RWPE2 (cell line): ENCODE results near the gene HEYL.

Source experiments
- ATAC-seq: fragments of 200-7000 bp; cut with Tn5 transposase; 3 replicates; pipeline ENCODE4 v1.9.1; 2021; ENCODE audit warnings: low read depth
- DNase-seq: peaks from one replicate; pipeline ENCODE4 v3.0.0-alpha.2; 2020; ENCODE audit warnings: low spot score
- H3K27ac ChIP-seq: fragments of 450-650 bp; 2 replicates; pipeline ENCODE4 v1.5.1; 2017; ENCODE audit warnings: mild to moderate bottlenecking; ENCODE audit not compliant: poor library complexity, severe bottlenecking
- H3K27me3 ChIP-seq: fragments of 250-450 bp; sonication (Bioruptor Pico); 2 replicates; pipeline ENCODE4 v1.5.1; 2021; ENCODE audit warnings: mild to moderate bottlenecking, moderate library complexity; ENCODE audit not compliant: insufficient read depth, poor library complexity, severe bottlenecking
- H3K36me3 ChIP-seq: fragments of 250-450 bp; sonication (Bioruptor Pico); 2 replicates; pipeline ENCODE4 v1.5.1; 2020; ENCODE audit warnings: low read depth, mild to moderate bottlenecking, moderate library complexity
- H3K4me1 ChIP-seq: fragments of 250-450 bp; sonication (Bioruptor Pico); 2 replicates; pipeline ENCODE4 v1.5.1; 2021; ENCODE audit warnings: mild to moderate bottlenecking, moderate library complexity; ENCODE audit not compliant: insufficient read depth, poor library complexity, severe bottlenecking
- H3K4me3 ChIP-seq: fragments of 250-450 bp; sonication (Bioruptor Pico); 2 replicates; pipeline ENCODE4 v1.5.1; 2021; ENCODE audit warnings: mild to moderate bottlenecking, moderate library complexity; ENCODE audit not compliant: severe bottlenecking
- H3K9me3 ChIP-seq: fragments of 250-450 bp; sonication (Bioruptor Pico); 2 replicates; pipeline ENCODE4 v1.5.1; 2021; ENCODE audit warnings: mild to moderate bottlenecking, moderate library complexity; ENCODE audit not compliant: severe bottlenecking
- TF ChIP-seq, protein P1 (sequence below): fragments of 450-650 bp; IDR thresholded peaks from one replicate; pipeline ENCODE4 v1.5.1; 2017; ENCODE audit warnings: mild to moderate bottlenecking, moderate library complexity; ENCODE audit not compliant: poor library complexity, severe bottlenecking

HEYL gene

DNA sequence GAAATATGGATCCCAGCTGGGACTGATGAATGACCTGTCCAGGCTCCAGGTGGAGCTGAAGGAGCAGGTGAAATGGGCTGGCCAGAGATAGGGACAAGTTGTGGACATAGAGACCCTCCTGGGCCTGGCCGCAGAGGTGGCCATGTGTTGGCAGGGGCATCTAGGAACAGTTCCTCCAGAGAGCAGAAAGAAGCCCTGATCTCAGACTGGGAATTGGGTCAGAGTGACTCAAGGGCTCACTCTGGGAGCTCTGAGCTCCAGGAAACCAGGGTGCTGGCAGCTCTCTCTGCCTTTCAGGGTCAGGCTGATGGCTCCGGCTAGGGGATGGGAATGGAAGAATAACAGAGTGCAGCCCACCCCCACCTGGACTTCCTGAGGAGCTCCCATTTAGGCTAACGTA, 29.5 kb upstream of the HEYL start:
- no peak overlapping the region for H3K4me3 ChIP-seq
- H3K9me3 ChIP-seq, result no peaks in the 10 kb centered on the region
- H3K27ac ChIP-seq, result no peak overlapping the region
- peaks cover 27% of the 10 kb centered on the region for H3K27me3 ChIP-seq
- TF ChIP-seq, protein P1, sequence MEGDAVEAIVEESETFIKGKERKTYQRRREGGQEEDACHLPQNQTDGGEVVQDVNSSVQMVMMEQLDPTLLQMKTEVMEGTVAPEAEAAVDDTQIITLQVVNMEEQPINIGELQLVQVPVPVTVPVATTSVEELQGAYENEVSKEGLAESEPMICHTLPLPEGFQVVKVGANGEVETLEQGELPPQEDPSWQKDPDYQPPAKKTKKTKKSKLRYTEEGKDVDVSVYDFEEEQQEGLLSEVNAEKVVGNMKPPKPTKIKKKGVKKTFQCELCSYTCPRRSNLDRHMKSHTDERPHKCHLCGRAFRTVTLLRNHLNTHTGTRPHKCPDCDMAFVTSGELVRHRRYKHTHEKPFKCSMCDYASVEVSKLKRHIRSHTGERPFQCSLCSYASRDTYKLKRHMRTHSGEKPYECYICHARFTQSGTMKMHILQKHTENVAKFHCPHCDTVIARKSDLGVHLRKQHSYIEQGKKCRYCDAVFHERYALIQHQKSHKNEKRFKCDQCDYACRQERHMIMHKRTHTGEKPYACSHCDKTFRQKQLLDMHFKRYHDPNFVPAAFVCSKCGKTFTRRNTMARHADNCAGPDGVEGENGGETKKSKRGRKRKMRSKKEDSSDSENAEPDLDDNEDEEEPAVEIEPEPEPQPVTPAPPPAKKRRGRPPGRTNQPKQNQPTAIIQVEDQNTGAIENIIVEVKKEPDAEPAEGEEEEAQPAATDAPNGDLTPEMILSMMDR, result no peak
- no peak for ATAC-seq
- no peaks in the 10 kb centered on the region for H3K36me3 ChIP-seq
- DNase-seq, result no peak
- H3K4me1 ChIP-seq, result no peaks in the 10 kb centered on the region

DNA sequence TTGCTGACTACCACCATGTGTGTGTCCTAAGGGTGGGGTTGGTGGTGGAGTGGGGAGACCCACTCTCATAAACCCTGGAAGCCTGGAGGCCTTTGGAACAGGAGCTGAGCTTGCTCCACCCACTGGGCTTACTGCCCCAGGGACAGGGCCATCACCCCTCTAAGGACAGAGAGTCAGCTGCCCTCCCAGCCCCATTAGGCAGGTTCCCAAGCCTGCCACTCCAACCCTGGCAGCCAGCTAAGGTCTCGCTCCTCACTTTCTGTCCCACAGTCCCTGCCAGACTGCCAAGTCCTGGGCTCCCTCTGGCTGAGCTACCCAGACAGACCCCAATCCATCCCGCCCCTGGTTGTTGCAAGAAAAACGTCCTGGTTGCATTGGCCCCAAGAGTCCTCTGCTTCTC, 28.7 kb upstream of the HEYL start:
- ATAC-seq (no peak), DNase-seq (no peak)
- Histone ChIP-seq H3K4me1 (no peaks in the 10 kb centered on the region), H3K36me3 (no peaks in the 10 kb centered on the region), H3K27me3 (peaks cover 27% of the 10 kb centered on the region), H3K27ac (no peak overlapping the region), H3K4me3 (no peak overlapping the region), H3K9me3 (no peaks in the 10 kb centered on the region)
- TF ChIP-seq, protein P1, result no peak

DNA sequence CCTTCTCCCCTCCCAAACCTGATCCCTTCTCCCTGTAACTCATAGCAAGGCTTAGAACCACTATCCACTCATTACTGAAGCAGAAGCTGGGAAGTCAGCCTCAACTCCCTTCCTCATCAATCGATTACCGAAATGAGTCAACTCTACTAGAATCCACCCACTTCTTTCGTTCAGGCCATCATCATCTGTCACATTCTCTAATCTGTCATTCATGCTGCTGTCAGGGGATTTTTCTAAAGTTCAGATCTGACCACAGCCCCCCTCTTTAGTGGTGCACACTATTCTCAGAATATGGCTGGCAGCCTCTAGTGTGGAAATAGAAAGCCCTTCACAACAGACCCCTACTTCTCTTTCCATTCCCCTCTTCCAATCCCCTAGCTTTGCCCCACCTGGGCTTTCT, 27.3 kb upstream of the HEYL start:
- Histone ChIP-seq H3K9me3 (no peaks in the 10 kb centered on the region), H3K36me3 (no peaks in the 10 kb centered on the region), H3K27me3 (peaks cover 18% of the 10 kb centered on the region), H3K4me1 (no peaks in the 10 kb centered on the region), H3K4me3 (no peak overlapping the region), H3K27ac (no peak overlapping the region)
- no peak for ATAC-seq
- TF ChIP-seq, protein P1, result no peak
- DNase-seq, result no peak

DNA sequence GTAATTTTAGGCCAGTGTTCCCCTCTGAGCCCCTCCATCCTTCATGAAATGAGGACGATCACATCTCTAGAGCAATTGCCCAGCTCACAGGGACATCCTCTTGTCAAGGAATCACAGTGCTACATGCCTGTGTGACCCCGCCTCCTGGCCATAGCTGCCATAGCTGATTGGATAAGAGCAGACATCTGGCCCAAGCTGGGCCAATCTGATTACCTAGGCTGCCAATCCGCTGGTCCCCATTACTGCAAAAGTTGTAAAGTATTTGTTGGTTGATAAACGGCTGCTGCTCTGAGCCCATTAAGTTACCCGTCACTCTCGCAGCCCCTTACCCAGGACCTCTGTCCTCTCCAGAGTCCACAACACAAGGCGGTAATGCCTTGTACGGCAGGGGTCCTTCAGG, 24.1 kb upstream of the HEYL start:
- Histone ChIP-seq H3K27me3 (no peaks in the 10 kb centered on the region), H3K36me3 (no peaks in the 10 kb centered on the region), H3K9me3 (no peaks in the 10 kb centered on the region), H3K27ac (no peak overlapping the region), H3K4me3 (no peak overlapping the region), H3K4me1 (no peaks in the 10 kb centered on the region)
- ATAC-seq (no peak), DNase-seq (no peak)
- TF ChIP-seq, protein P1, result no peak

DNA sequence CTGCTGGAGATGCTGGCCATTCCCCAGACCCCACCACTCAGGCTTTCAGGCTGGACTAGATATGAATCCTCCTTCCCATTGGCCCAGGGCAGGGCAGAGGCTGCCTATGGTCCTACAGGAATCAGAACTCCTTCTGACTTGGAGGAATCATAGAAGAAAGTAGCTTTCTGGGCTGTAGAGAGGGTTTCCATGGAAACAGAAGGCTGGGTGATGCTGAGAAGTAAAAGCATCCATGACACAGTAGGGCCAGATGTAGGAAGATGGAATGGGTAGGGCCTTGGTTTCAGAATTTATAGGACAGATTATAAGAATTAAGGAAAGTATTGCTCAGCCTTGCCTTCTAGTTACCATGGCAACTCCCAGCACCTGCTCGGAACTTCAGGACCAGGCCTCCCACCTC, 23.4 kb upstream of the HEYL start:
- DNase-seq (no peak), ATAC-seq (no peak)
- Histone ChIP-seq H3K9me3 (no peaks in the 10 kb centered on the region), H3K27me3 (no peaks in the 10 kb centered on the region), H3K4me1 (no peaks in the 10 kb centered on the region), H3K4me3 (no peak overlapping the region), H3K27ac (no peak overlapping the region), H3K36me3 (no peaks in the 10 kb centered on the region)
- TF ChIP-seq, protein P1, result no peak
